HEK293T (cell line): ENCODE measurements around the gene ZNF609.

Experiments used
- ARNT ChIP-seq: fragments of 450-650 bp; IDR thresholded peaks from 2 replicates; pipeline ENCODE4 v1.6.1; 2017; ENCODE audit warnings: mild to moderate bottlenecking
- ELF4 ChIP-seq: fragments of 450-650 bp; IDR thresholded peaks from 2 replicates; pipeline ENCODE4 v1.6.1; 2017; ENCODE audit warnings: antibody characterized with exemption
- FOXA1 ChIP-seq: fragments of 450-650 bp; IDR thresholded peaks from 2 replicates; pipeline ENCODE4 v1.6.1; 2016; ENCODE audit warnings: mild to moderate bottlenecking
- FOXK2 ChIP-seq: fragments of 450-650 bp; IDR thresholded peaks from 2 replicates; pipeline ENCODE4 v1.6.1; 2016; ENCODE audit warnings: mild to moderate bottlenecking
- FOXM1 ChIP-seq: fragments of 450-650 bp; IDR thresholded peaks from 2 replicates; pipeline ENCODE4 v1.6.1; 2017; ENCODE audit warnings: mild to moderate bottlenecking, borderline replicate concordance
- L3MBTL2 ChIP-seq: fragments of 450-650 bp; conservative IDR thresholded peaks from 2 replicates; pipeline ENCODE4 v1.6.1; 2016; ENCODE audit warnings: mild to moderate bottlenecking
- NFRKB ChIP-seq: fragments of 450-650 bp; IDR thresholded peaks from 2 replicates; pipeline ENCODE4 v1.6.1; 2016; ENCODE audit warnings: mild to moderate bottlenecking, moderate library complexity
- SP1 ChIP-seq: fragments of 450-650 bp; IDR thresholded peaks from 2 replicates; pipeline ENCODE4 v1.6.1; 2017
- ZNF384 ChIP-seq: fragments of 450-650 bp; IDR thresholded peaks from 2 replicates; pipeline ENCODE4 v1.6.1; 2016

DNA sequence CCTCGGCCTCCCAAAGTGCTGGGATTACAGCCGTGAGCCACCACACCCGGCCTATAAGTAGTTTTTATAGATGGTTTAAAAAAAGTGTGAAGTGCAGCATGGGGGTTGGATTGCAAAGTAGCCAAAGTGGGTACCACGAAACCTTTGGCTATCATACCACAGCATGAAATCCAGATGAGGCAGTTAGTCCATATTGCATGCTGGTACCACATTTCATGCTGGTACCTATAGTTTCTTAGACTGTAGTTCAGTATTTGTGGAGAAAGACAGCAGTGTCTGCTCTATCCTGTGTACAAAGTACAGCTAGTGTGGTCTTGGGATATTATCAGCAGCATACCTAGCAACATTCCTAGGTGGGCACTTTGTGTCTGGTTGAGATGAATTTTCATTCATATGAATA, 11.8 kb downstream of the ZNF609 start:
- TF ChIP-seq ZNF384 (no peak), ARNT (no peak), FOXM1 (no peak), FOXK2 (no peak), NFRKB (no peak), FOXA1 (no peak), ELF4 (no peak), L3MBTL2 (no peak), SP1 (no peak)
